ENCODE measurements around the gene SSC4D.

SSC4D gene

DNA sequence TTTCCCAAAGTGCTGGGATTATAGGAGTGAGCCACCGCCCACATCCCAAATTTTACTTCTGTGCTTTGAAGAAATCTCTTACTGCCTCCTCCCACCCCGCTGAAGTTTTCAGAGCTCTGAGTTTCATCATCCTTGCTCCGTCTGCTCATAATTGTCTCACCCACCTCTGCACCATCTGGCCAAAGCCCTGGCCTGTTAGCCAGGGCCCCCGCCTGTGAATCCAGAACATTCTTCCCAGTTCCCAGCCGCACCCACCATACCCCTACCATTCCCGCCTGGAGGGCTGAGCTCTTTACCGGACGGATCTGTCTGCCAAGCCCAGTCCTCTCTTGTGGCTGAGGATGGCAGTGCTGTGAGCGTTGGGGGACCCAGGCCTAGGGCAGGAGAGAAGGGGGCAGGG, 14.5 kb downstream of the SSC4D start:
- no peak for TF ChIP-seq CTCF (IDR thresholded peaks at IDR 0.05)

DNA sequence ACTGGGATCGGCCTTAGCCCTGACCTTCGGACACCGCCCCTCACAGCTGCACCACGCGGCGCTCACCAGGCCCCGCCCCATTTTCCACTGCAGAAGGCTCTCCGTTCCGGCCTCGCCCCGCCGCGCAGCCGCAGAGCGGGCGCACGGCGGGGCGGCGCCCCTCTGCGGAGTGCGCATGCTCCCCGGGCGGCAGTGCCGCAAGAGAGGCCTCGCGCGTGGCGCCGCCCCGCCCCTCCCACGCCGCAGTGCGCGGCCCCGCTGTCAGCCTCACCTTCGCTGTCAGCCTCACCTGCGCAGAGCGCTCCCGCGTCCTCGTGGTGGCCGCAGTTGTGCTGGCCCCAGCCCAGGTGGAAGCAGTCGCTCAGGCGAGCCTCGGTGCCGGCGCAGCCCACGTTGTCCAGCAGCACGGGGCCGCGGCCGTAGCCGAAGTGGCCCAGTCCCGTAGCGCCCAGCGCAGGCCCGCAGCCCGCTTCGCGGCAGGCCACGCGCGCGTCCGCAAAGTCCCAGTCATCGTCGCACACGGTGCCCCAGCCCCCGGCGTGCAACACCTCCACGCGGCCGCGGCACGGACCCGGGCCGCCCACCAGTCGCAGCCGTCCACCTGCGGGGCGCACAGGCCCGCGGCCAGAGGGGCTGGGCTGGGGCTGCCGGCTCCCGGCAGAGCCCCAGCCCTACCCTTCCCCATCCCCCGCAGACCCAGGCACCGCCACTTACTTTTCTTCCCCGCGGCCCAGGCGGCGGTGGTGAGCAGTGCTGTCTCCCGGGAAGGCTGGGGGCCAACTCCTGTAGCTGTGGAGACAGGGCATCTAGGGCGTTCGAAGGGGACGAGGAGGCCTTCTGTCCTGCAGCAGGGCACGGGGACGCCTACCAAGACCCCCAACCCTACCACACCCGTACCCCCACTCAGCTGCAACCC, 16.1 kb downstream of the SSC4D start:
- TF ChIP-seq CTCF (IDR thresholded peaks at IDR 0.05) = no peak

DNA sequence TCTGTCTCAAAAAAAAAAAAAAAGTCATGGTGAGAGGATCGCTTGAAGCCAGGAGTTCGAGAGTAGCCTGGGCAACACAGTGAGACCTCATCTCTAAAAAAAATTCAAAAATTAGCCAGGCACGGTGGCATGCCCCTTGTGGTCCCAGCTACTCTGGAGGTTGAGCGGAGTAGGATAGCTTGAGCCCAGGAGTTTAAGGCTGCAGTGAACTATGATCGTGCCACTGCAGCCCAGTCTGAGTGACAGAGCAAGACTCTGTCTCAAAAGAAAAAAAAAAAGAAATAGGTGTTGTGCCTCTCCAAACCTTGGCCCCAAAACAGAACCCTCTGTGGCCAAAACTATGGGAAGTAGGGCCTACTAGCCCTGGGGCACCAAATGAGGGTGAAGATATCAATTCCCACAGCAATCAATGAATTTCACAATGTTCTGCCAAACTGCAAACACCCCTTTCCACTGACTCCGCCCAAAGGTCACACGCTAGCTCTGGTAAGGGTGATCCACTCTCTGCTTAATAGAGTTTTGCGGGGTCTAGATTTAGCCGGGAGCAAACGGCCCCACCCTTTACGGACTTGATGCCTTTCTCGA, 16.9 kb downstream of the SSC4D start:
- no peak for TF ChIP-seq CTCF (IDR thresholded peaks at IDR 0.05)

- TF ChIP-seq CTCF (IDR thresholded peaks at IDR 0.05) = no peak
These were observed 19.4 kb downstream of the SSC4D start for GRCh38 chr7:76390092-76390491.

GRCh38 chr7:76386691-76387260, 22.7 kb downstream of the SSC4D start:
- TF ChIP-seq CTCF (IDR thresholded peaks at IDR 0.05) = no peak

- no peak for TF ChIP-seq CTCF (IDR thresholded peaks at IDR 0.05)
These were observed 26.2 kb downstream of the SSC4D start for GRCh38 chr7:76383089-76383944.

DNA sequence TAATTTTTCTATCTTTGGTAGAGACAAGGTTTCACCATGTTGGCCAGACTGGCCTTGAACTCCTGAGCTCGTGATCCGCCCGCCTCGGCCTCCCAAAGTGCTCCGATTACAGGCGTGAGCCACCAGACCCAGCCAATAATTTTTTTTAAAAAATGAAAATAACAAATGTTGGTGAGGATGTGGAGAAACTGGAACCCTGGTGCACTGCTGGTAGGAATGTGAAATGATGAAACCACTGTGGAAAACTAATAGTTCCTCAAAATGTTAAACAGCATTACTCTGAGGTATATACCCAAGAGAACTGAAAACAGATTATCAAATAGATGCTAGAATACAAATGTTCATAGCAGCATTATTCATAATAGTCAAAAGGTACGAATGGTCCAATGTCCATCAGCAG, 27.7 kb downstream of the SSC4D start:
- TF ChIP-seq CTCF (IDR thresholded peaks at IDR 0.05) = no peak

All from LNCAP (cell line).